ENCODE measurements around the gene ZNF778.
"Not testable (repeated sequence)": the region's sequence is repeated elsewhere in the genome, so short reads cannot be mapped to it uniquely, and the experiment has no call there.

ZNF778 gene

GRCh38 chr16:89266521-89267134 is 49.1 kb downstream of the ZNF778 start:
- TF ChIP-seq EZH2 (IDR thresholded peaks at IDR 0.05) = no peak
- no peak for TF ChIP-seq POLR2AphosphoS5 (IDR thresholded peaks at IDR 0.05; ENCODE audit: borderline replicate concordance, low read depth, low read length)
- no peak for TF ChIP-seq FOXP2 (optimal IDR thresholded peaks at IDR 0.05; ENCODE audit: control extremely low read depth, extremely low read length, insufficient read depth)
- Histone ChIP-seq H3K27ac (no peak overlapping the region), H3K36me3 (ENCODE audit: insufficient read depth, low read length) (peaks cover 23% of the 10 kb centered on the region; the same call in 1 of the 2 replicates), H3K9me3 (ENCODE audit: low read depth, low read length) (no peaks in the 10 kb centered on the region), H3K9ac (ENCODE audit: insufficient read length) (no peak overlapping the region), H3K4me3 (no peak overlapping the region)
- no peak for DNase-seq (ENCODE audit: low read depth, low spot score)

GRCh38 chr16:89267746-89268145 is 50.2 kb downstream of the ZNF778 start:
- not testable (repeated sequence) for H3K4me3 ChIP-seq; DNase-seq (ENCODE audit: low read depth, low spot score); H3K9me3 ChIP-seq (ENCODE audit: low read depth, low read length); H3K9ac ChIP-seq (ENCODE audit: insufficient read length); H3K27ac ChIP-seq
- peaks cover 26% of the 10 kb centered on the region; the same call in 1 of the 2 replicates for H3K36me3 ChIP-seq (ENCODE audit: insufficient read depth, low read length)

- Histone ChIP-seq H3K27ac (no peak overlapping the region), H3K9ac (ENCODE audit: insufficient read length) (no peak overlapping the region), H3K9me3 (ENCODE audit: low read depth, low read length) (no peaks in the 10 kb centered on the region), H3K4me3 (no peak overlapping the region), H3K36me3 (ENCODE audit: insufficient read depth, low read length) (peaks cover 29% of the 10 kb centered on the region; the same call in 1 of the 2 replicates)
- no peak for DNase-seq (ENCODE audit: low read depth, low spot score)
- TF ChIP-seq POLR2AphosphoS5 (IDR thresholded peaks at IDR 0.05; ENCODE audit: borderline replicate concordance, low read depth, low read length) (no peak), FOXP2 (optimal IDR thresholded peaks at IDR 0.05; ENCODE audit: control extremely low read depth, extremely low read length, insufficient read depth) (no peak), EZH2 (IDR thresholded peaks at IDR 0.05) (no peak)
These were observed 51.1 kb downstream of the ZNF778 start for GRCh38 chr16:89268585-89268984.

- DNase-seq (ENCODE audit: low read depth, low spot score) = no peak
- H3K36me3 ChIP-seq (ENCODE audit: insufficient read depth, low read length) = peaks cover 31% of the 10 kb centered on the region; the same call in 1 of the 2 replicates
- no peak overlapping the region for H3K27ac ChIP-seq
- no peak overlapping the region for H3K9ac ChIP-seq (ENCODE audit: insufficient read length)
- TF ChIP-seq FOXP2 (optimal IDR thresholded peaks at IDR 0.05; ENCODE audit: control extremely low read depth, extremely low read length, insufficient read depth) = no peak
- TF ChIP-seq EZH2 (IDR thresholded peaks at IDR 0.05) = no peak
- no peak for TF ChIP-seq POLR2AphosphoS5 (IDR thresholded peaks at IDR 0.05; ENCODE audit: borderline replicate concordance, low read depth, low read length)
- no peaks in the 10 kb centered on the region for H3K9me3 ChIP-seq (ENCODE audit: low read depth, low read length)
- H3K4me3 ChIP-seq = no peak overlapping the region
These were observed 51.7 kb downstream of the ZNF778 start for GRCh38 chr16:89268987-89269735.

- H3K9me3 ChIP-seq (ENCODE audit: low read depth, low read length) = no peaks in the 10 kb centered on the region
- H3K9ac ChIP-seq (ENCODE audit: insufficient read length) = no peak overlapping the region
- no peak for DNase-seq (ENCODE audit: low read depth, low spot score)
- peaks cover 35% of the 10 kb centered on the region; the same call in 1 of the 2 replicates for H3K36me3 ChIP-seq (ENCODE audit: insufficient read depth, low read length)
- no peak for TF ChIP-seq EZH2 (IDR thresholded peaks at IDR 0.05)
- no peak for TF ChIP-seq POLR2AphosphoS5 (IDR thresholded peaks at IDR 0.05; ENCODE audit: borderline replicate concordance, low read depth, low read length)
- no peak overlapping the region for H3K4me3 ChIP-seq
- H3K27ac ChIP-seq = no peak overlapping the region
These were observed 52.5 kb downstream of the ZNF778 start for GRCh38 chr16:89269805-89270665.

- no peak for DNase-seq (ENCODE audit: low read depth, low spot score)
- no peak overlapping the region for H3K4me3 ChIP-seq
- H3K9me3 ChIP-seq (ENCODE audit: low read depth, low read length) = no peaks in the 10 kb centered on the region
- no peak overlapping the region for H3K9ac ChIP-seq (ENCODE audit: insufficient read length)
- H3K36me3 ChIP-seq (ENCODE audit: insufficient read depth, low read length) = peaks cover 35% of the 10 kb centered on the region; the same call in 1 of the 2 replicates
- no peak for TF ChIP-seq FOXP2 (optimal IDR thresholded peaks at IDR 0.05; ENCODE audit: control extremely low read depth, extremely low read length, insufficient read depth)
- no peak for TF ChIP-seq POLR2AphosphoS5 (IDR thresholded peaks at IDR 0.05; ENCODE audit: borderline replicate concordance, low read depth, low read length)
- TF ChIP-seq EZH2 (IDR thresholded peaks at IDR 0.05) = no peak
- no peak overlapping the region for H3K27ac ChIP-seq
These were observed 53.3 kb downstream of the ZNF778 start for GRCh38 chr16:89270666-89271345.

- no peak for DNase-seq (ENCODE audit: low read depth, low spot score)
- no peak overlapping the region for H3K9ac ChIP-seq (ENCODE audit: insufficient read length)
- no peak overlapping the region for H3K27ac ChIP-seq
- H3K4me3 ChIP-seq = no peak overlapping the region
- peaks cover 41% of the 10 kb centered on the region; the same call in 1 of the 2 replicates for H3K36me3 ChIP-seq (ENCODE audit: insufficient read depth, low read length)
- no peaks in the 10 kb centered on the region for H3K9me3 ChIP-seq (ENCODE audit: low read depth, low read length)
- TF ChIP-seq FOXP2 (optimal IDR thresholded peaks at IDR 0.05; ENCODE audit: control extremely low read depth, extremely low read length, insufficient read depth) = no peak
- no peak for TF ChIP-seq POLR2AphosphoS5 (IDR thresholded peaks at IDR 0.05; ENCODE audit: borderline replicate concordance, low read depth, low read length)
- TF ChIP-seq EZH2 (IDR thresholded peaks at IDR 0.05) = no peak
These were observed 55.1 kb downstream of the ZNF778 start for GRCh38 chr16:89272631-89273030.
